HepG2 (cell line): ENCODE data around the gene CDX1. TPM values are rescaled to one million over a fixed set of nuclear protein-coding genes. Genes with fewer than 3 reads are reported as not detected.

ENCODE experiments used
- AHR ChIP-seq: IDR thresholded peaks from 2 replicates; pipeline ENCODE4 v1.6.1; 2018; ENCODE audit warnings: missing genetic modification reagents, missing compliant biosample characterization
- HDAC2 ChIP-seq: sonication (generic); formaldehyde crosslinking; IDR thresholded peaks from 2 replicates; pipeline ENCODE4 v1.4.0; 2020; ENCODE audit warnings: missing genetic modification reagents
- HNRNPLL ChIP-seq: fragments of 200-400 bp; formaldehyde crosslinking; IDR thresholded peaks from 2 replicates; pipeline ENCODE4 v1.6.1; 2017; ENCODE audit warnings: mild to moderate bottlenecking, low read depth, low read length; ENCODE audit not compliant: poor library complexity, severe bottlenecking
- NONO ChIP-seq, 2 experiments: fragments of 450-650 bp in 1 of 2; sonication (generic) in 1 of 2; formaldehyde crosslinking in 1 of 2; IDR thresholded peaks in 1 of 2; conservative IDR thresholded peaks in 1 of 2; 2 replicates each; pipeline versions ENCODE4 v1.6.1 to v1.8.0; 2017 to 2022; ENCODE audit warnings: mild to moderate bottlenecking in 1 of 2, missing genetic modification reagents in 1 of 2, moderate library complexity in 1 of 2
- POGZ ChIP-seq: sonication (generic); formaldehyde crosslinking; IDR thresholded peaks from 2 replicates; pipeline ENCODE4 v1.4.0; 2020; ENCODE audit warnings: mild to moderate bottlenecking, missing genetic modification reagents
- ZNF333 ChIP-seq: sonication (generic); formaldehyde crosslinking; IDR thresholded peaks from 2 replicates; pipeline ENCODE4 v1.4.0; 2020; ENCODE audit warnings: mild to moderate bottlenecking, missing genetic modification reagents, borderline replicate concordance
- ZNF614 ChIP-seq: IDR thresholded peaks from 2 replicates; pipeline ENCODE4 v1.6.1; 2018; ENCODE audit warnings: missing biosample characterization, missing genetic modification reagents, inconsistent platforms, borderline replicate concordance
- polyA plus RNA-seq, 8 experiments: library from polyadenylated mRNA; depleted of rRNA in 3 of 8; stranded (reverse) in 7 of 8; unstranded in 1 of 8; fragments of >200 nt; fragmentation: Illumina TruSeq in 4 of 8; extraction: Trizol in 4 of 8; gene quantifications; 2 replicates each; pipeline versions ENCODE4 v1.2.1 to v1.2.3, GENCODE V29; 2011 to 2016; ENCODE audit warnings: low read depth in 4 of 8, missing spikeins in 1 of 8, mixed read lengths in 1 of 8; ENCODE audit not compliant: insufficient read depth in 1 of 8
- total RNA-seq, 5 experiments: library from RNA; depleted of rRNA; stranded (reverse); fragments of >200 nt; fragmentation: Illumina TruSeq; extraction: Trizol; gene quantifications; 2 replicates each; pipeline ENCODE4 v1.2.3, GENCODE V29; 2016; ENCODE audit warnings: low read depth in 1 of 5
- TF ChIP-seq, protein P1 (sequence below): sonication (generic); formaldehyde crosslinking; IDR thresholded peaks from 2 replicates; pipeline ENCODE4 v1.4.0; 2020; ENCODE audit warnings: missing genetic modification reagents
- TF ChIP-seq, protein P2 (sequence below): sonication (generic); formaldehyde crosslinking; IDR thresholded peaks from 2 replicates; pipeline ENCODE4 v1.4.0; 2020; ENCODE audit warnings: missing genetic modification reagents, mild to moderate bottlenecking, borderline replicate concordance
- TF ChIP-seq, protein P3 (sequence below): sonication (generic); formaldehyde crosslinking; IDR thresholded peaks from 2 replicates; pipeline ENCODE4 v1.5.0; 2020; ENCODE audit warnings: missing genetic modification reagents, mild to moderate bottlenecking, borderline replicate concordance
- TF ChIP-seq, protein P4 (sequence below): sonication (generic); formaldehyde crosslinking; IDR thresholded peaks from 2 replicates; pipeline ENCODE4 v1.4.0; 2020; ENCODE audit warnings: missing genetic modification reagents
- TF ChIP-seq, protein P5 (sequence below): IDR thresholded peaks from 2 replicates; pipeline ENCODE4 v1.6.1; 2016; ENCODE audit warnings: low read depth
- TF ChIP-seq, protein P6 (sequence below): sonication (generic); formaldehyde crosslinking; IDR thresholded peaks from 2 replicates; pipeline ENCODE4 v1.8.1; 2023; ENCODE audit warnings: mild to moderate bottlenecking, missing genetic modification reagents

Gene CDX1
- total and polyA plus RNA-seq, 2 of the 13 experiments (the other 11 are each of a cell fraction or from before 2014, with no cell fraction given): not detected

GRCh38 chr5:150137168-150137957, 29.2 kb upstream of the CDX1 start (continued):
- TF ChIP-seq ZNF614 (CRISPR knock-in tag) (peak; percentile 92), NONO (IDR thresholded peaks at IDR 0.05) (no peak), NONO (CRISPR knock-in tag; conservative IDR thresholded peaks at IDR 0.05) (peak; percentile 95), HDAC2 (CRISPR knock-in tag) (peak; percentile 96), HNRNPLL (peak; percentile 24), POGZ (peak; percentile 61), AHR (CRISPR knock-in tag) (no peak; the same call in 1 of the 2 replicates), ZNF333 (CRISPR knock-in tag) (no peak; the same call in 1 of the 2 replicates)
- TF ChIP-seq, protein P1, sequence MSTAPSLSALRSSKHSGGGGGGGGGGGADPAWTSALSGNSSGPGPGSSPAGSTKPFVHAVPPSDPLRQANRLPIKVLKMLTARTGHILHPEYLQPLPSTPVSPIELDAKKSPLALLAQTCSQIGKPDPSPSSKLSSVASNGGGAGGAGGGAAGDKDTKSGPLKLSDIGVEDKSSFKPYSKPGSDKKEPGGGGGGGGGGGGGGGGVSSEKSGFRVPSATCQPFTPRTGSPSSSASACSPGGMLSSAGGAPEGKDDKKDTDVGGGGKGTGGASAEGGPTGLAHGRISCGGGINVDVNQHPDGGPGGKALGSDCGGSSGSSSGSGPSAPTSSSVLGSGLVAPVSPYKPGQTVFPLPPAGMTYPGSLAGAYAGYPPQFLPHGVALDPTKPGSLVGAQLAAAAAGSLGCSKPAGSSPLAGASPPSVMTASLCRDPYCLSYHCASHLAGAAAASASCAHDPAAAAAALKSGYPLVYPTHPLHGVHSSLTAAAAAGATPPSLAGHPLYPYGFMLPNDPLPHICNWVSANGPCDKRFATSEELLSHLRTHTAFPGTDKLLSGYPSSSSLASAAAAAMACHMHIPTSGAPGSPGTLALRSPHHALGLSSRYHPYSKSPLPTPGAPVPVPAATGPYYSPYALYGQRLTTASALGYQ (CRISPR knock-in tag): peak; percentile 89; the same call in 1 of the 2 replicates
- TF ChIP-seq, protein P2, sequence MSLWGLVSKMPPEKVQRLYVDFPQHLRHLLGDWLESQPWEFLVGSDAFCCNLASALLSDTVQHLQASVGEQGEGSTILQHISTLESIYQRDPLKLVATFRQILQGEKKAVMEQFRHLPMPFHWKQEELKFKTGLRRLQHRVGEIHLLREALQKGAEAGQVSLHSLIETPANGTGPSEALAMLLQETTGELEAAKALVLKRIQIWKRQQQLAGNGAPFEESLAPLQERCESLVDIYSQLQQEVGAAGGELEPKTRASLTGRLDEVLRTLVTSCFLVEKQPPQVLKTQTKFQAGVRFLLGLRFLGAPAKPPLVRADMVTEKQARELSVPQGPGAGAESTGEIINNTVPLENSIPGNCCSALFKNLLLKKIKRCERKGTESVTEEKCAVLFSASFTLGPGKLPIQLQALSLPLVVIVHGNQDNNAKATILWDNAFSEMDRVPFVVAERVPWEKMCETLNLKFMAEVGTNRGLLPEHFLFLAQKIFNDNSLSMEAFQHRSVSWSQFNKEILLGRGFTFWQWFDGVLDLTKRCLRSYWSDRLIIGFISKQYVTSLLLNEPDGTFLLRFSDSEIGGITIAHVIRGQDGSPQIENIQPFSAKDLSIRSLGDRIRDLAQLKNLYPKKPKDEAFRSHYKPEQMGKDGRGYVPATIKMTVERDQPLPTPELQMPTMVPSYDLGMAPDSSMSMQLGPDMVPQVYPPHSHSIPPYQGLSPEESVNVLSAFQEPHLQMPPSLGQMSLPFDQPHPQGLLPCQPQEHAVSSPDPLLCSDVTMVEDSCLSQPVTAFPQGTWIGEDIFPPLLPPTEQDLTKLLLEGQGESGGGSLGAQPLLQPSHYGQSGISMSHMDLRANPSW (CRISPR knock-in tag): 0 out of 2 replicates have a peak, but pooled peaks have one; percentile 21
- TF ChIP-seq, protein P3, sequence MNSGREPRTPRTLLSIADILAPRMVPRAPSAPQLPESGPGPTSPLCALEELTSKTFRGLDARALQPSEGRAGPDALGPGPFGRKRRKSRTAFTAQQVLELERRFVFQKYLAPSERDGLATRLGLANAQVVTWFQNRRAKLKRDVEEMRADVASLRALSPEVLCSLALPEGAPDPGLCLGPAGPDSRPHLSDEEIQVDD (CRISPR knock-in tag): no peak
- TF ChIP-seq, protein P4, sequence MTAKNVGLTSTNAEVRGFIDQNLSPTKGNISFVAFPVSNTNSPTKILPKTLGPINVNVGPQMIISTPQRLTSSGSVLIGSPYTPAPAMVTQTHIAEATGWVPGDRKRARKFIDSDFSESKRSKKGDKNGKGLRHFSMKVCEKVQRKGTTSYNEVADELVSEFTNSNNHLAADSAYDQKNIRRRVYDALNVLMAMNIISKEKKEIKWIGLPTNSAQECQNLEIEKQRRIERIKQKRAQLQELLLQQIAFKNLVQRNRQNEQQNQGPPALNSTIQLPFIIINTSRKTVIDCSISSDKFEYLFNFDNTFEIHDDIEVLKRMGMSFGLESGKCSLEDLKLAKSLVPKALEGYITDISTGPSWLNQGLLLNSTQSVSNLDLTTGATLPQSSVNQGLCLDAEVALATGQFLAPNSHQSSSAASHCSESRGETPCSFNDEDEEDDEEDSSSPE: 0 out of 2 replicates have a peak, but pooled peaks have one; percentile 38
- TF ChIP-seq, protein P5, sequence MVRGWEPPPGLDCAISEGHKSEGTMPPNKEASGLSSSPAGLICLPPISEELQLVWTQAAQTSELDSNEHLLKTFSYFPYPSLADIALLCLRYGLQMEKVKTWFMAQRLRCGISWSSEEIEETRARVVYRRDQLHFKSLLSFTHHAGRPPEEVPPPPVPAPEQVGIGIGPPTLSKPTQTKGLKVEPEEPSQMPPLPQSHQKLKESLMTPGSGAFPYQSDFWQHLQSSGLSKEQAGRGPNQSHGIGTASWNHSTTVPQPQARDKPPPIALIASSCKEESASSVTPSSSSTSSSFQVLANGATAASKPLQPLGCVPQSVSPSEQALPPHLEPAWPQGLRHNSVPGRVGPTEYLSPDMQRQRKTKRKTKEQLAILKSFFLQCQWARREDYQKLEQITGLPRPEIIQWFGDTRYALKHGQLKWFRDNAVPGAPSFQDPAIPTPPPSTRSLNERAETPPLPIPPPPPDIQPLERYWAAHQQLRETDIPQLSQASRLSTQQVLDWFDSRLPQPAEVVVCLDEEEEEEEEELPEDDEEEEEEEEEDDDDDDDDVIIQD (CRISPR knock-in tag): peak; percentile 78
- TF ChIP-seq, protein P6, sequence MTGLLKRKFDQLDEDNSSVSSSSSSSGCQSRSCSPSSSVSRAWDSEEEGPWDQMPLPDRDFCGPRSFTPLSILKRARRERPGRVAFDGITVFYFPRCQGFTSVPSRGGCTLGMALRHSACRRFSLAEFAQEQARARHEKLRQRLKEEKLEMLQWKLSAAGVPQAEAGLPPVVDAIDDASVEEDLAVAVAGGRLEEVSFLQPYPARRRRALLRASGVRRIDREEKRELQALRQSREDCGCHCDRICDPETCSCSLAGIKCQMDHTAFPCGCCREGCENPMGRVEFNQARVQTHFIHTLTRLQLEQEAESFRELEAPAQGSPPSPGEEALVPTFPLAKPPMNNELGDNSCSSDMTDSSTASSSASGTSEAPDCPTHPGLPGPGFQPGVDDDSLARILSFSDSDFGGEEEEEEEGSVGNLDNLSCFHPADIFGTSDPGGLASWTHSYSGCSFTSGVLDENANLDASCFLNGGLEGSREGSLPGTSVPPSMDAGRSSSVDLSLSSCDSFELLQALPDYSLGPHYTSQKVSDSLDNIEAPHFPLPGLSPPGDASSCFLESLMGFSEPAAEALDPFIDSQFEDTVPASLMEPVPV (CRISPR knock-in tag): 0 out of 2 replicates have a peak, but pooled peaks have one; percentile 56
